ENCODE data around the gene EQTN. TPM values are rescaled to one million over a fixed set of nuclear protein-coding genes. Genes with fewer than 3 reads are reported as not detected.

The EQTN gene
- total and polyA plus RNA-seq, 2 of the 4 experiments (the other 2 are of a cell fraction): not detected

GRCh38 chr9:27272103-27272502 lies 24.8 kb downstream of the EQTN start:
- intact Hi-C loops (cut with micrococcal nuclease): no loop called here
- POLR2A ChIA-PET (ENCODE audit: unreplicated experiment): no interaction called here
- WGBS, 2 experiments (ENCODE audit: extremely low coverage in 2 of 2, insufficient read length in 1 of 2): no CpG with 5 or more reads among the region's 2 CpGs

More at GRCh38 chr9:27272103-27272502, 24.8 kb downstream of the EQTN start:
- no peak overlapping the region for H4K8ac ChIP-seq (ENCODE audit: low read depth in 2 of 2, low read length in 2 of 2)
- H3K14ac ChIP-seq (replicated peaks; ENCODE audit: low read depth, low read length): no peak overlapping the region
- no peak overlapping the region for H2BK120ac ChIP-seq (ENCODE audit: low read depth, low read length)
- H3K18ac ChIP-seq (ENCODE audit: low read depth, low read length): no peak overlapping the region; the same call in 1 of the 2 replicates
- no peak overlapping the region for H4K5ac ChIP-seq (ENCODE audit: low read depth, low read length)
- no peak overlapping the region for H2BK5ac ChIP-seq (ENCODE audit: low read depth, low read length, poor library complexity, severe bottlenecking)
- no peak overlapping the region for H3K27ac ChIP-seq (ENCODE audit: insufficient read depth, low read length)
- no peak overlapping the region for H3K4me3 ChIP-seq (ENCODE audit: insufficient read depth, low read depth, low read length)
- DNase-seq: no peak
- no peak overlapping the region for H2BK15ac ChIP-seq (ENCODE audit: low read depth, low read length)
- CTCF ChIA-PET: interaction anchor here (0.5 kb wide), 1 partner anchor 211 kb away, joined by 3 read pairs; no protein-coding TSS in a partner anchor
- no peak overlapping the region for H2AK5ac ChIP-seq (ENCODE audit: low read depth, low read length)
- no peaks in the 10 kb centered on the region for H3K36me3 ChIP-seq (ENCODE audit: control insufficient read depth, insufficient read depth, low read length)
- H3K9me3 ChIP-seq (ENCODE audit: control insufficient read depth, insufficient read depth, low read length): no peaks in the 10 kb centered on the region
- H2AFZ ChIP-seq (replicated peaks; ENCODE audit: low read length, poor library complexity): no peak overlapping the region
- no peak overlapping the region for H3K9ac ChIP-seq (ENCODE audit: low read depth, low read length)
- H2BK20ac ChIP-seq (ENCODE audit: low read depth, low read length): no peak overlapping the region; the same call in 1 of the 2 replicates
- no peak overlapping the region for H3K23ac ChIP-seq (ENCODE audit: low read depth, low read length)
- no peak overlapping the region for H2AK9ac ChIP-seq (replicated peaks; ENCODE audit: low read depth, low read length, poor library complexity)
- no peaks in the 10 kb centered on the region for H3K79me1 ChIP-seq (ENCODE audit: low read depth in 1 of 2, low read length in 2 of 2)
- no peak overlapping the region for H3K4me2 ChIP-seq (ENCODE audit: low read depth, low read length)
- no peaks in the 10 kb centered on the region for H3K27me3 ChIP-seq (ENCODE audit: control insufficient read depth, insufficient read depth, low read length)
- ATAC-seq (ENCODE audit: low read depth): no peak
- BruUV-seq (replicated peaks): no TSS peak
- no peak overlapping the region for H3K4ac ChIP-seq (ENCODE audit: low read depth, low read length)
- dilution Hi-C loops (cut with HindIII; ENCODE audit: low sequenced_read_pairs, unreplicated experiment): no loop called here
- no peak overlapping the region for H3K56ac ChIP-seq (ENCODE audit: extremely low read depth, insufficient read depth, low read length)
- H4K91ac ChIP-seq (ENCODE audit: insufficient read depth, low read depth, low read length): no peak overlapping the region
- no peak for TF ChIP-seq BHLHE40 (IDR thresholded peaks at IDR 0.05; ENCODE audit: low read depth, low read length)
- no peak for TF ChIP-seq MAFK (IDR thresholded peaks at IDR 0.05; ENCODE audit: low read depth, low read length)
- no peak for TF ChIP-seq USF2 (IDR thresholded peaks at IDR 0.05; ENCODE audit: low read depth, low read length)
- no peak for TF ChIP-seq FOS (IDR thresholded peaks at IDR 0.05; ENCODE audit: low read depth, low read length)
- no peak for TF ChIP-seq ELK1 (IDR thresholded peaks at IDR 0.05; ENCODE audit: borderline replicate concordance, low read depth, low read length)
- no peak for TF ChIP-seq RFX5 (IDR thresholded peaks at IDR 0.05; ENCODE audit: low read depth, low read length)
- no peak for TF ChIP-seq CHD1 (IDR thresholded peaks at IDR 0.05; ENCODE audit: low read depth, low read length)
- TF ChIP-seq POLR2A (IDR thresholded peaks at IDR 0.05; ENCODE audit: low read depth, low read length): no peak
- no peak for TF ChIP-seq SMC3 (IDR thresholded peaks at IDR 0.05; ENCODE audit: low read depth, low read length)
- TF ChIP-seq CEBPB (IDR thresholded peaks at IDR 0.05; ENCODE audit: low read depth, low read length): no peak
- no peak for TF ChIP-seq RCOR1 (IDR thresholded peaks at IDR 0.05; ENCODE audit: insufficient replicate concordance, low read length)
- no peak for TF ChIP-seq CTCF (conservative IDR thresholded peaks at IDR 0.05; ENCODE audit: low read depth, low read length)
- no peak for TF ChIP-seq RAD21 (IDR thresholded peaks at IDR 0.05; ENCODE audit: low read length)
- TF ChIP-seq MAZ (IDR thresholded peaks at IDR 0.05; ENCODE audit: borderline replicate concordance, low read depth, low read length): no peak
- no peak for TF ChIP-seq MXI1 (IDR thresholded peaks at IDR 0.05; ENCODE audit: borderline replicate concordance, low read depth, low read length)
- TF ChIP-seq NFE2L2 (IDR thresholded peaks at IDR 0.05; ENCODE audit: low read depth, low read length): no peak
- H3K9me1 ChIP-seq (ENCODE audit: insufficient read depth, low read length): no peaks in the 10 kb centered on the region
- peaks cover 4% of the 10 kb centered on the region for H3K4me1 ChIP-seq (ENCODE audit: control insufficient read depth, insufficient read depth, low read length)
- in situ Hi-C loops (cut with MboI; ENCODE audit: low sequenced_read_pairs): loop anchor here (10.0 kb wide), 1 partner anchor 527 kb away; no protein-coding TSS in a partner anchor
- H4K20me1 ChIP-seq (ENCODE audit: insufficient read depth, low read length): no peaks in the 10 kb centered on the region

All from IMR-90 (cell line).